IMR-90 (cell line): ENCODE data around the gene TBC1D9B. TPM values are rescaled to one million over a fixed set of nuclear protein-coding genes. Genes with fewer than 3 reads are reported as not detected.

Experiments used
- ATAC-seq: fragments of 200-7000 bp; cut with Tn5 transposase; 2 replicates; pipeline ENCODE4 v1.9.1; 2020; ENCODE audit warnings: low read depth, mild to moderate bottlenecking, moderate library complexity
- BruUV-seq: library from RNA; stranded (reverse); fragments of 400-500 nt; replicated peaks from 2 replicates; lab custom pipeline; 2021; lab: Mats Ljungman, UMichigan
- CTCF ChIA-PET: fragments of 300-600 bp; formaldehyde crosslinking; extraction: SDS; loops from one replicate; lab custom pipeline; 2021; ENCODE audit warnings: antibody characterized with exemption; lab: Yijun Ruan, JAX
- POLR2A ChIA-PET: fragments of 300-600 bp; sonication (Branson Sonifier 250); formaldehyde crosslinking; loops from one replicate; lab custom pipeline; 2022; ENCODE audit warnings: antibody characterized with exemption; ENCODE audit not compliant: unreplicated experiment; lab: Charles Lee
- DNase-seq: peaks from one replicate; pipeline ENCODE4 v3.0.0; 2013
- H2AFZ ChIP-seq: replicated peaks from 2 replicates; pipeline ENCODE3; 2013; ENCODE audit warnings: low read length, mild to moderate bottlenecking; ENCODE audit not compliant: poor library complexity
- H2AK5ac ChIP-seq: 2 replicates; pipeline ENCODE4 v1.6.1; 2013; ENCODE audit warnings: low read depth, low read length, inconsistent platforms
- H2AK9ac ChIP-seq: replicated peaks from 2 replicates; pipeline ENCODE3; 2013; ENCODE audit warnings: mild to moderate bottlenecking, low read depth, low read length, moderate library complexity; ENCODE audit not compliant: poor library complexity
- H2BK120ac ChIP-seq: 2 replicates; pipeline ENCODE4 v1.6.1; 2013; ENCODE audit warnings: low read depth, low read length, inconsistent platforms
- H2BK15ac ChIP-seq: 3 replicates; pipeline ENCODE4 v1.6.1; 2013; ENCODE audit warnings: low read depth, low read length, inconsistent platforms
- H2BK20ac ChIP-seq: 2 replicates; pipeline ENCODE4 v1.6.1; 2013; ENCODE audit warnings: low read depth, mild to moderate bottlenecking, inconsistent platforms, low read length, moderate library complexity
- H2BK5ac ChIP-seq: 2 replicates; pipeline ENCODE4 v1.6.1; 2013; ENCODE audit warnings: mild to moderate bottlenecking, low read depth, low read length, inconsistent platforms; ENCODE audit not compliant: poor library complexity, severe bottlenecking
- H3K14ac ChIP-seq: replicated peaks from 2 replicates; pipeline ENCODE4 v1.6.1; 2013; ENCODE audit warnings: low read depth, low read length, inconsistent platforms
- H3K18ac ChIP-seq: 2 replicates; pipeline ENCODE4 v1.6.1; 2013; ENCODE audit warnings: low read depth, low read length, control low read depth
- H3K23ac ChIP-seq: 2 replicates; pipeline ENCODE4 v1.6.1; 2013; ENCODE audit warnings: low read depth, low read length, inconsistent platforms
- H3K27ac ChIP-seq: 2 replicates; pipeline ENCODE4 v1.5.1; 2013; ENCODE audit warnings: mild to moderate bottlenecking, control low read depth, low read length; ENCODE audit not compliant: insufficient read depth
- H3K27me3 ChIP-seq: 2 replicates; pipeline ENCODE4 v1.6.1; 2013; ENCODE audit warnings: low read length; ENCODE audit not compliant: control insufficient read depth, insufficient read depth
- H3K36me3 ChIP-seq: 2 replicates; pipeline ENCODE4 v1.6.1; 2013; ENCODE audit warnings: low read length, mixed read lengths; ENCODE audit not compliant: control insufficient read depth, insufficient read depth
- H3K4ac ChIP-seq: 2 replicates; pipeline ENCODE4 v1.6.1; 2013; ENCODE audit warnings: low read depth, low read length, inconsistent platforms
- H3K4me1 ChIP-seq: 2 replicates; pipeline ENCODE4 v1.6.1; 2013; ENCODE audit warnings: low read length, mixed read lengths; ENCODE audit not compliant: control insufficient read depth, insufficient read depth
- H3K4me2 ChIP-seq: 2 replicates; pipeline ENCODE4 v1.6.1; 2013; ENCODE audit warnings: low read depth, mild to moderate bottlenecking, control low read depth, low read length, moderate library complexity
- H3K4me3 ChIP-seq: 2 replicates; pipeline ENCODE4 v1.5.1; 2013; ENCODE audit warnings: low read depth, mild to moderate bottlenecking, control low read depth, low read length, moderate library complexity; ENCODE audit not compliant: insufficient read depth
- H3K56ac ChIP-seq: 2 replicates; pipeline ENCODE4 v1.6.1; 2013; ENCODE audit warnings: low read length, inconsistent platforms; ENCODE audit not compliant: insufficient read depth; ENCODE audit errors: extremely low read depth
- H3K79me1 ChIP-seq, 2 experiments: 2 replicates each; pipeline ENCODE4 v1.6.1; 2013; ENCODE audit warnings: low read length in 2 of 2, inconsistent platforms in 1 of 2, low read depth in 1 of 2
- H3K9ac ChIP-seq: 2 replicates; pipeline ENCODE4 v1.6.1; 2013; ENCODE audit warnings: low read depth, low read length, control low read depth
- H3K9me1 ChIP-seq: 2 replicates; pipeline ENCODE4 v1.6.1; 2013; ENCODE audit warnings: low read length, inconsistent platforms; ENCODE audit not compliant: insufficient read depth
- H3K9me3 ChIP-seq: 2 replicates; pipeline ENCODE4 v1.6.1; 2013; ENCODE audit warnings: low read length; ENCODE audit not compliant: control insufficient read depth, insufficient read depth
- H4K20me1 ChIP-seq: 2 replicates; pipeline ENCODE4 v1.6.1; 2013; ENCODE audit warnings: low read length, inconsistent platforms; ENCODE audit not compliant: insufficient read depth
- H4K5ac ChIP-seq: 2 replicates; pipeline ENCODE4 v1.6.1; 2013; ENCODE audit warnings: mild to moderate bottlenecking, low read depth, low read length, control low read depth
- H4K8ac ChIP-seq, 2 experiments: 2 replicates each; pipeline ENCODE4 v1.6.1; 2013; ENCODE audit warnings: low read depth in 2 of 2, low read length in 2 of 2, control low read depth in 1 of 2, inconsistent platforms in 1 of 2
- H4K91ac ChIP-seq: 2 replicates; pipeline ENCODE4 v1.6.1; 2013; ENCODE audit warnings: low read depth, low read length, inconsistent platforms; ENCODE audit not compliant: insufficient read depth
- FOS ChIP-seq: fragments of 150-350 bp; IDR thresholded peaks from 2 replicates; pipeline ENCODE4 v1.6.1; 2016; ENCODE audit warnings: low read depth, low read length
- NFE2L2 ChIP-seq: fragments of 150-350 bp; IDR thresholded peaks from 2 replicates; pipeline ENCODE4 v1.6.1; 2016; ENCODE audit warnings: low read depth, mild to moderate bottlenecking, low read length
- WGBS, 2 experiments: methylation state at CpG; one replicate each; pipeline versions ENCODE4 v1.1.5 to v1.1.7; 2013; ENCODE audit warnings: missing lambda C conversion rate in 2 of 2; ENCODE audit not compliant: insufficient read length in 1 of 2; ENCODE audit errors: extremely low coverage in 2 of 2; 5-methylcytosine and 5-hydroxymethylcytosine counted together
- dilution Hi-C: fragments of 300-500 bp; cut with HindIII; formaldehyde crosslinking; loops from one replicate; pipeline ENCODE4 v1.14.3; 2018; ENCODE audit warnings: low sequenced_read_pairs; ENCODE audit not compliant: unreplicated experiment
- in situ Hi-C: fragments of 300-500 bp; cut with MboI; formaldehyde crosslinking; loops from 3 replicates; pipeline ENCODE4 v1.14.3; 2019; ENCODE audit warnings: low sequenced_read_pairs, inconsistent platforms, mixed read lengths
- intact Hi-C: fragments of 100-400 bp; cut with micrococcal nuclease; formaldehyde crosslinking; loops from 2 replicates; pipeline ENCODE4 v1.10.0; 2022
- polyA plus RNA-seq, 3 experiments: library from polyadenylated mRNA; depleted of rRNA; stranded (reverse); fragments of >200 nt; gene quantifications; 2 replicates each; pipeline ENCODE4 v1.2.3, GENCODE V29; 2012; ENCODE audit warnings: low replicate concordance in 1 of 3
- total RNA-seq: library from RNA; depleted of rRNA; stranded (reverse); fragments of >200 nt; gene quantifications from 2 replicates; pipeline ENCODE4 v1.2.3, GENCODE V29; 2012
- TF ChIP-seq, protein P1 (sequence below): conservative IDR thresholded peaks from 2 replicates; pipeline ENCODE4 v1.5.1; 2012; ENCODE audit warnings: mild to moderate bottlenecking, low read depth, low read length, improper control_type of control experiment

TBC1D9B gene
- total and polyA plus RNA-seq, 2 of the 4 experiments (the other 2 are of a cell fraction): 58.6 to 78.1 TPM

DNA sequence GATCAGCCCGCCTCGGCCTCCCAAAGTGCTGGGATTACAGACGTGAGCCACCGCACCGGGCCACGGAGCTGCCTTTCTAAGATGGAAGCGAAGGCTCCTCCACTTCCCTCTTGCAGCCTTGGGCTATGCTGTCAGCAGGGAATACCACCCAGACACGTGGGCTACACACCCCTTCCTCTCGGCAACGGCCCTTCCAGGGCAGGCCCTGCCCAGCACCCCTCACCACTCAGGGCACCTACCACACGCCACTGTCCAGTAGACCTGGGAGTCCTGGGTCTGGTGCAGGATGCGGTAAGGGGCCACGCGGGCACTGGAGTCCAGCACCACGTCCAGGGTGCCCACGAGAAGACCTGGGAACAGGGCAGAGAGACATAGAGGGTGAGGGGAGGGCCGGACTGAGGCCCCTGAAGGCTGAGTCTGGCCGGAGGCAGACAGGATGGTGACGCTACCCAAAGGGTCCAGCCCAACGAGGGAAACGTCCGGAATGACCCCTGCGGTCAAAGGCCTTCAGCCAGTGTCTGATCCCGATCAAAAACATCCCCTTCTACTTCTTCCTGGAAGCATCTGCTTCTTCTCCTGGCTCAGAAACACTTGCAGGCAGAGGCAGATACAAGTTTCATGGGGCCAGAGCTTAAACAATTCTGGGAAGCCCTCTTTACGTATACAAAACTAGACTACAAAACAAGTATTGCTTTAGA lies 3.1 kb downstream of the TBC1D9B start:
- POLR2A ChIA-PET: no interaction called here

More for the DNA sequence above, 3.1 kb downstream of the TBC1D9B start:
- Histone ChIP-seq H3K23ac (no peak overlapping the region), H3K27me3 (no peaks in the 10 kb centered on the region), H4K91ac (no peak overlapping the region), H3K4me1 (peaks cover 7% of the 10 kb centered on the region; the same call in 1 of the 2 replicates), H2AK5ac (no peak overlapping the region), H4K5ac (no peak overlapping the region), H2BK15ac (no peak overlapping the region), H3K9me1 (peaks cover 4% of the 10 kb centered on the region; the same call in 1 of the 2 replicates), H2AK9ac (no peak overlapping the region), H3K4me2 (no peak overlapping the region), H3K4me3 (no peak overlapping the region), H3K9ac (no peak overlapping the region), H3K56ac (no peak overlapping the region), H3K14ac (no peak overlapping the region), H3K79me1 (peaks cover 35 to 64% of the 10 kb centered on the region in 2 experiments), H3K36me3 (peaks cover 41% of the 10 kb centered on the region), H2AFZ (peak overlapping the region; percentile 14), H4K8ac (no peak overlapping the region), H3K18ac (no peak overlapping the region), H4K20me1 (peaks cover 26% of the 10 kb centered on the region), H3K4ac (no peak overlapping the region), H2BK120ac (no peak overlapping the region), H2BK5ac (no peak overlapping the region), H3K9me3 (no peaks in the 10 kb centered on the region), H2BK20ac (no peak overlapping the region), H3K27ac (no peak overlapping the region)
- DNase-seq (no peak), ATAC-seq (no peak)
- intact Hi-C loops (loop anchor here (5.0 kb wide), 2 partner anchors 102 to 168 kb away; partner anchors contain the start of gene RNF130), dilution Hi-C loops (no loop called here), in situ Hi-C loops (no loop called here)
- CTCF ChIA-PET: no interaction called here
- no peak for TF ChIP-seq FOS
- TF ChIP-seq NFE2L2: no peak
- TF ChIP-seq, protein P1, sequence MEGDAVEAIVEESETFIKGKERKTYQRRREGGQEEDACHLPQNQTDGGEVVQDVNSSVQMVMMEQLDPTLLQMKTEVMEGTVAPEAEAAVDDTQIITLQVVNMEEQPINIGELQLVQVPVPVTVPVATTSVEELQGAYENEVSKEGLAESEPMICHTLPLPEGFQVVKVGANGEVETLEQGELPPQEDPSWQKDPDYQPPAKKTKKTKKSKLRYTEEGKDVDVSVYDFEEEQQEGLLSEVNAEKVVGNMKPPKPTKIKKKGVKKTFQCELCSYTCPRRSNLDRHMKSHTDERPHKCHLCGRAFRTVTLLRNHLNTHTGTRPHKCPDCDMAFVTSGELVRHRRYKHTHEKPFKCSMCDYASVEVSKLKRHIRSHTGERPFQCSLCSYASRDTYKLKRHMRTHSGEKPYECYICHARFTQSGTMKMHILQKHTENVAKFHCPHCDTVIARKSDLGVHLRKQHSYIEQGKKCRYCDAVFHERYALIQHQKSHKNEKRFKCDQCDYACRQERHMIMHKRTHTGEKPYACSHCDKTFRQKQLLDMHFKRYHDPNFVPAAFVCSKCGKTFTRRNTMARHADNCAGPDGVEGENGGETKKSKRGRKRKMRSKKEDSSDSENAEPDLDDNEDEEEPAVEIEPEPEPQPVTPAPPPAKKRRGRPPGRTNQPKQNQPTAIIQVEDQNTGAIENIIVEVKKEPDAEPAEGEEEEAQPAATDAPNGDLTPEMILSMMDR: no peak
- BruUV-seq: no TSS peak
- 100% methylated on average over 3 of the region's 25 CpGs; no CpG with 5 or more reads in 1 of the 2 experiments for WGBS, 2 experiments
